SK-N-SH treated with all-trans-retinoic acid at 6 μM for 48 hours (cell line): Measurements from ENCODE around the gene OSBPL5.

Source experiments
- ATAC-seq: fragments of 200-7000 bp; cut with Tn5 transposase; 3 replicates; pipeline ENCODE4 v1.9.1; 2020; ENCODE audit warnings: mild to moderate bottlenecking, moderate library complexity
- ARNTL ChIP-seq: fragments of 450-650 bp; formaldehyde crosslinking; IDR thresholded peaks from 2 replicates; pipeline ENCODE4 v1.5.0; 2020; ENCODE audit warnings: low read depth, mild to moderate bottlenecking, moderate library complexity, borderline replicate concordance
- BACH2 ChIP-seq: fragments of 250-450 bp; sonication (Bioruptor Pico); IDR thresholded peaks from 2 replicates; pipeline ENCODE4 v1.9.0; 2021; ENCODE audit warnings: mild to moderate bottlenecking, borderline replicate concordance
- CSDC2 ChIP-seq: fragments of 250-450 bp; sonication (Bioruptor Pico); IDR thresholded peaks from 2 replicates; pipeline ENCODE4 v1.5.0; 2020; ENCODE audit warnings: mild to moderate bottlenecking, moderate library complexity
- ESRRG ChIP-seq: fragments of 250-450 bp; sonication (Bioruptor Pico); IDR thresholded peaks from 2 replicates; pipeline ENCODE4 v1.6.1; 2021; ENCODE audit warnings: mild to moderate bottlenecking
- GLIS3 ChIP-seq: fragments of 250-450 bp; sonication (Bioruptor Pico); IDR thresholded peaks from 2 replicates; pipeline ENCODE4 v1.5.0; 2020; ENCODE audit warnings: mild to moderate bottlenecking, moderate library complexity
- ISL1 ChIP-seq: fragments of 250-450 bp; sonication (Bioruptor Pico); IDR thresholded peaks from 2 replicates; pipeline ENCODE4 v2.1.2; 2022; ENCODE audit warnings: mild to moderate bottlenecking, moderate library complexity
- PPARA ChIP-seq: fragments of 250-450 bp; sonication (Bioruptor Pico); IDR thresholded peaks from 2 replicates; pipeline ENCODE4 v1.5.0; 2020; ENCODE audit warnings: mild to moderate bottlenecking, borderline replicate concordance
- RARB ChIP-seq: fragments of 250-450 bp; sonication (Bioruptor Pico); IDR thresholded peaks from 2 replicates; pipeline ENCODE4 v1.8.0; 2021; ENCODE audit warnings: mild to moderate bottlenecking, moderate library complexity
- SNAI2 ChIP-seq: fragments of 250-450 bp; sonication (Bioruptor Pico); IDR thresholded peaks from 2 replicates; pipeline ENCODE4 v1.5.0; 2020; ENCODE audit warnings: mild to moderate bottlenecking, moderate library complexity
- TCF4 ChIP-seq: fragments of 250-450 bp; sonication (Bioruptor Pico); IDR thresholded peaks from 2 replicates; pipeline ENCODE4 v1.8.0; 2021; ENCODE audit warnings: mild to moderate bottlenecking, moderate library complexity, borderline replicate concordance
- TOX ChIP-seq: fragments of 250-450 bp; sonication (Bioruptor Pico); IDR thresholded peaks from 2 replicates; pipeline ENCODE4 v1.8.0; 2021; ENCODE audit warnings: mild to moderate bottlenecking, moderate library complexity, borderline replicate concordance
- ZC3H10 ChIP-seq: fragments of 250-450 bp; sonication (Bioruptor Pico); IDR thresholded peaks from 2 replicates; pipeline ENCODE4 v1.5.1; 2021; ENCODE audit warnings: mild to moderate bottlenecking, moderate library complexity
- ZFP3 ChIP-seq: fragments of 250-450 bp; sonication (Bioruptor Pico); IDR thresholded peaks from 2 replicates; pipeline ENCODE4 v1.5.0; 2020; ENCODE audit warnings: mild to moderate bottlenecking, moderate library complexity
- ZFP30 ChIP-seq: fragments of 450-650 bp; formaldehyde crosslinking; IDR thresholded peaks from 2 replicates; pipeline ENCODE4 v1.5.0; 2022; ENCODE audit warnings: mild to moderate bottlenecking, moderate library complexity
- ZNF565 ChIP-seq: fragments of 450-650 bp; formaldehyde crosslinking; conservative IDR thresholded peaks from 2 replicates; pipeline ENCODE4 v1.5.0; 2020; ENCODE audit warnings: low read depth, mild to moderate bottlenecking, moderate library complexity
- ZNF70 ChIP-seq: fragments of 450-650 bp; formaldehyde crosslinking; IDR thresholded peaks from 2 replicates; pipeline ENCODE4 v1.5.0; 2020; ENCODE audit warnings: mild to moderate bottlenecking, moderate library complexity
- ZNF8 ChIP-seq: fragments of 450-650 bp; formaldehyde crosslinking; IDR thresholded peaks from 2 replicates; pipeline ENCODE4 v1.5.0; 2020; ENCODE audit warnings: mild to moderate bottlenecking, moderate library complexity
- TF ChIP-seq, protein P1 (sequence below): fragments of 250-450 bp; sonication (Bioruptor Pico); IDR thresholded peaks from 2 replicates; pipeline ENCODE4 v1.8.0; 2021; ENCODE audit warnings: low read depth, mild to moderate bottlenecking, moderate library complexity, borderline replicate concordance
- TF ChIP-seq, protein P2 (sequence below): fragments of 250-450 bp; sonication (Bioruptor Pico); IDR thresholded peaks from 2 replicates; pipeline ENCODE4 v1.5.1; 2021; ENCODE audit warnings: mild to moderate bottlenecking, moderate library complexity
- TF ChIP-seq, protein P3 (sequence below): fragments of 250-450 bp; sonication (Bioruptor Pico); IDR thresholded peaks from 2 replicates; pipeline ENCODE4 v1.5.1; 2020; ENCODE audit warnings: low read depth, mild to moderate bottlenecking, moderate library complexity
- TF ChIP-seq, protein P4 (sequence below): fragments of 250-450 bp; sonication (Bioruptor Pico); IDR thresholded peaks from 2 replicates; pipeline ENCODE4 v1.8.0; 2020; ENCODE audit warnings: mild to moderate bottlenecking, moderate library complexity, borderline replicate concordance

OSBPL5 gene

DNA sequence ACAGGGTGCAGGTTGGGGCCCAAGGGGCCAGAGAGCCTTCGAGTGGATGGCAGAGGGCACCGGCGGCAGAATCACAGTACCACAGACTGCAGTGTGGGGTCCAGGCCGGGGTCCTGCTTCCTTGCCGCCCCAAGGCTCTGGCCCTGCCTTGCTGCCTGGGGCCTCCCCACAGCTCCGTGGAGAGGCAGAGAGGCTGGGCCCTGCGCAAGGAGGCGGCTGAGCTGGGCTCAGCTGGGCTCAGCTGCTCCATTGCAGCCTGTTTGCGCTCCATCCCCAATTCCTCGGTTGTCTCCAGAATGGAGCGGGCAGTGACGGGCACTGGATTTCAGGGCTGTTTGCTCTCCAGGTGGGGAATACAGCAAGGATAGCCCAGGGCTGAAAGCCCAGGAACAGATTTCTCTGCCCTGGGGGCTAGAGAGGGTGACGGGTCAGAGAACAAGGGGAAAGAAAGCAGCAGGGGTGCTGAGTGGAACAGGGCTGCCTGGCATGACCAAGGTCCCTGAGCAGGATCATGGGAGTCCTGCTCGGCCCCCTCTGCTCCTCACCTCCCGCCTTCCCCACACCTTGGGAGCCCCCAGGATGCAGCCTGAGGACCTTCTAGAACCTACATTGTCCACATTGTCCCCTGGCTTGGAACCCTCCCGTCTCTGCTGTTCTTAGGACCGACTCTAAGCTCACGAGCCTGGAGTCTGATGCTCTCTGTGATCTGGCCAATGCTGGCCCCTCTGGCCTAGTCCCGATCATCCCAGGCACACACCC is 34.6 kb upstream of the OSBPL5 start:
- TF ChIP-seq ZFP30 (CRISPR knock-in tag) (no peak), ZNF8 (CRISPR knock-in tag) (no peak), TOX (CRISPR knock-in tag) (no peak), RARB (CRISPR knock-in tag) (no peak), ZFP3 (no peak), ARNTL (no peak)
- no peak for ATAC-seq

DNA sequence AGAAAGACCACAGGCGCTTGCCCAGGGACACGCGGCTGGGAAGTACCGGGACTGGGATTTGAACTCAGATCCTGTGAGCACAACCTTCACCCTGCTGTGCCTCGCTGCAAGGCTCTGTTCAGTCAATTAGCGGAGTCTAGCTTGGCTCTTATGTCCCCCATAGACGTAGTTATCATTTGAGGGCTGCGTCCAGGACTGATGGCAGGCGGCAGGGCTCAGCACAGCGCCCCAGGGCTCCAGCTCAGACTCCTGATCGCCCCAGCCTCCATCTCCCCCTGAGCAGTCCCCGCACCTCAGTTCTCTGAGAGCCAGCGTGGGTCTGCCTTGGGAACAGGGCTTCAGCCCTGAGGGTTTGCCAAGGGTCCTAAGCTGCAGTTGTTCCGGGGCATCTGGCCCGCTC is 33.7 kb upstream of the OSBPL5 start:
- ATAC-seq: no peak
- TF ChIP-seq SNAI2 (CRISPR knock-in tag): no peak
- TF ChIP-seq ZNF8 (CRISPR knock-in tag): no peak
- TF ChIP-seq ARNTL: no peak

DNA sequence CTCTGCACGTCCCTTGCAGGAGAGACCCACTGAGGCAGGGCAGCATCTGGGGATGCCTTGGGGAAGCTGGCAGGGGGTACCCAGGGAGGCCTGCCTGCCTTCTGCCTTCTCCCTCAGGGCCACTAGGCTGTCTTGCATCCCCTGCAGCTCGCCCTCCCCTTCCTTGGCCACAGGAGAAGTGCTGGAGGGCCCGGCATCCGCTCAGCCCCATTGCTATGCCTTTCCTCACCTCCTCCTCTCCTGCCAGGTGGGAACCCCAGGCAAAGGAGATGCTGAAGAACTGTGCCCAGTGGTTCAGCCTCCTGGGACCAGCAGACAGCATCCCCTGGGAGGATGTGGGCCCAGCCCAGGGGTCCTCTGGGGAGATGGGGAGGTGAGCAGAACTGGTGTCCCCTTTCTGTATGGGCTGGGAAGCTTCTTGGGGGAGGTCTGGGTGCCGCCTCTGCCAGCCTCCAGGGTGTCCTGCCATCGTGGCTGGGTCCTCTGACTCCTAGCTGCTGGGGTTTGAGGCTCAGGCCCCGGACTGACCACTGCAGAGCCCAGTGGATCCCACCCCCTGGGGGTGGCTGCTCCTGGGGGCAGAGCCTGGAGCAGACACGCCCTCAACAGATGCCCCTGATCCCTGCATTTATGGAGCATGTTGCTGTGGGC is 32.9 kb upstream of the OSBPL5 start:
- no peak for ATAC-seq

DNA sequence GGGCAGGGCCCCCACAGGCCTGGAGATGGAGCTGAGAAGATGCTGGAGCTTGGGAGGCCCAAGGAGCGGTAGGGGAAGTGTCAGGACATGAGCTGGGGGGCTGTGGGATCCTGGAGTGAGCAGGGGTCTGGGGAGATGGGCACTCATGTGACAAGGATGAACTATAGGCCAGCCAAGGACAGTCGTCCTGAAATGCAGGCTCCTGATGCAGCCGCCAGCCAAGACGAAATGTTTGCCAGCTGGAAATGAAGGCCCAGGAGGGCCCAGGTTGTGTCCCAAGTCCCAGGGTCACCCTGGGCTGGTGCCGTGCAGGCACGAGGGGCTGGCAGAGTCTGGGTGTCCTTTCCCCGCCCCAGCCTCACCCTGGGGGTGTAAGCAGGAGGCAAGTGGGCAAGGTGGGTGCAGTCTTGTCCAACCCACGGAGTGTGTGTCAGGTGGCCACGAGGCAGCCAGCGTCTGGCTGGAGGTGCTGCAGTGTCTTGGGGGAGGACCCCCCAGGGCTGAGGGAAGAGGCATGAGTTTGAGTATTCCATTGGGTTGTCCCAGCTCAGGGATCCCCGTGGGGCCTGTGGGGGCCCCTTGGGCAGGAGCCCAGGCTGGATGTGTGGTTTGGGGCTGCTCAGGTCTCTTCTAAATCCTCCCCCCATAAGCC is 32.1 kb upstream of the OSBPL5 start:
- TF ChIP-seq, protein P1, sequence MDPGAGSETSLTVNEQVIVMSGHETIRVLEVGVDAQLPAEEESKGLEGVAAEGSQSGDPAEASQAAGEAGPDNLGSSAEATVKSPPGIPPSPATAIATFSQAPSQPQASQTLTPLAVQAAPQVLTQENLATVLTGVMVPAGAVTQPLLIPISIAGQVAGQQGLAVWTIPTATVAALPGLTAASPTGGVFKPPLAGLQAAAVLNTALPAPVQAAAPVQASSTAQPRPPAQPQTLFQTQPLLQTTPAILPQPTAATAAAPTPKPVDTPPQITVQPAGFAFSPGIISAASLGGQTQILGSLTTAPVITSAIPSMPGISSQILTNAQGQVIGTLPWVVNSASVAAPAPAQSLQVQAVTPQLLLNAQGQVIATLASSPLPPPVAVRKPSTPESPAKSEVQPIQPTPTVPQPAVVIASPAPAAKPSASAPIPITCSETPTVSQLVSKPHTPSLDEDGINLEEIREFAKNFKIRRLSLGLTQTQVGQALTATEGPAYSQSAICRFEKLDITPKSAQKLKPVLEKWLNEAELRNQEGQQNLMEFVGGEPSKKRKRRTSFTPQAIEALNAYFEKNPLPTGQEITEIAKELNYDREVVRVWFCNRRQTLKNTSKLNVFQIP (CRISPR knock-in tag): no peak
- no peak for TF ChIP-seq ISL1
- TF ChIP-seq ZC3H10 (CRISPR knock-in tag): no peak
- TF ChIP-seq, protein P2, sequence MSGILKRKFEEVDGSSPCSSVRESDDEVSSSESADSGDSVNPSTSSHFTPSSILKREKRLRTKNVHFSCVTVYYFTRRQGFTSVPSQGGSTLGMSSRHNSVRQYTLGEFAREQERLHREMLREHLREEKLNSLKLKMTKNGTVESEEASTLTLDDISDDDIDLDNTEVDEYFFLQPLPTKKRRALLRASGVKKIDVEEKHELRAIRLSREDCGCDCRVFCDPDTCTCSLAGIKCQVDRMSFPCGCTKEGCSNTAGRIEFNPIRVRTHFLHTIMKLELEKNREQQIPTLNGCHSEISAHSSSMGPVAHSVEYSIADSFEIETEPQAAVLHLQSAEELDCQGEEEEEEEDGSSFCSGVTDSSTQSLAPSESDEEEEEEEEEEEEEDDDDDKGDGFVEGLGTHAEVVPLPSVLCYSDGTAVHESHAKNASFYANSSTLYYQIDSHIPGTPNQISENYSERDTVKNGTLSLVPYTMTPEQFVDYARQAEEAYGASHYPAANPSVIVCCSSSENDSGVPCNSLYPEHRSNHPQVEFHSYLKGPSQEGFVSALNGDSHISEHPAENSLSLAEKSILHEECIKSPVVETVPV (CRISPR knock-in tag): no peak
- no peak for TF ChIP-seq RARB (CRISPR knock-in tag)
- no peak for TF ChIP-seq TCF4
- no peak for TF ChIP-seq ZNF565 (CRISPR knock-in tag)
- TF ChIP-seq ARNTL: no peak
- TF ChIP-seq ZFP3: no peak
- no peak for TF ChIP-seq CSDC2 (CRISPR knock-in tag)
- no peak for TF ChIP-seq ZFP30 (CRISPR knock-in tag)
- TF ChIP-seq ZNF8 (CRISPR knock-in tag): no peak
- no peak for TF ChIP-seq SNAI2 (CRISPR knock-in tag)
- no peak for TF ChIP-seq BACH2 (CRISPR knock-in tag)
- no peak for TF ChIP-seq GLIS3
- TF ChIP-seq, protein P3, sequence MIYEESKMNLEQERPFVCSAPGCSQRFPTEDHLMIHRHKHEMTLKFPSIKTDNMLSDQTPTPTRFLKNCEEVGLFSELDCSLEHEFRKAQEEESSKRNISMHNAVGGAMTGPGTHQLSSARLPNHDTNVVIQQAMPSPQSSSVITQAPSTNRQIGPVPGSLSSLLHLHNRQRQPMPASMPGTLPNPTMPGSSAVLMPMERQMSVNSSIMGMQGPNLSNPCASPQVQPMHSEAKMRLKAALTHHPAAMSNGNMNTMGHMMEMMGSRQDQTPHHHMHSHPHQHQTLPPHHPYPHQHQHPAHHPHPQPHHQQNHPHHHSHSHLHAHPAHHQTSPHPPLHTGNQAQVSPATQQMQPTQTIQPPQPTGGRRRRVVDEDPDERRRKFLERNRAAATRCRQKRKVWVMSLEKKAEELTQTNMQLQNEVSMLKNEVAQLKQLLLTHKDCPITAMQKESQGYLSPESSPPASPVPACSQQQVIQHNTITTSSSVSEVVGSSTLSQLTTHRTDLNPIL: no peak
- no peak for ATAC-seq

More for the DNA sequence above, 32.9 kb upstream of the OSBPL5 start:
- TF ChIP-seq BACH2 (CRISPR knock-in tag) (no peak), ESRRG (no peak), ZFP30 (CRISPR knock-in tag) (no peak), CSDC2 (CRISPR knock-in tag) (no peak), ZNF70 (CRISPR knock-in tag) (no peak), ZFP3 (no peak), RARB (CRISPR knock-in tag) (no peak), ARNTL (no peak), ZNF565 (CRISPR knock-in tag) (no peak), GLIS3 (no peak), ZNF8 (CRISPR knock-in tag) (no peak), TCF4 (no peak), PPARA (no peak)
- TF ChIP-seq, protein P3: no peak
- TF ChIP-seq, protein P4, sequence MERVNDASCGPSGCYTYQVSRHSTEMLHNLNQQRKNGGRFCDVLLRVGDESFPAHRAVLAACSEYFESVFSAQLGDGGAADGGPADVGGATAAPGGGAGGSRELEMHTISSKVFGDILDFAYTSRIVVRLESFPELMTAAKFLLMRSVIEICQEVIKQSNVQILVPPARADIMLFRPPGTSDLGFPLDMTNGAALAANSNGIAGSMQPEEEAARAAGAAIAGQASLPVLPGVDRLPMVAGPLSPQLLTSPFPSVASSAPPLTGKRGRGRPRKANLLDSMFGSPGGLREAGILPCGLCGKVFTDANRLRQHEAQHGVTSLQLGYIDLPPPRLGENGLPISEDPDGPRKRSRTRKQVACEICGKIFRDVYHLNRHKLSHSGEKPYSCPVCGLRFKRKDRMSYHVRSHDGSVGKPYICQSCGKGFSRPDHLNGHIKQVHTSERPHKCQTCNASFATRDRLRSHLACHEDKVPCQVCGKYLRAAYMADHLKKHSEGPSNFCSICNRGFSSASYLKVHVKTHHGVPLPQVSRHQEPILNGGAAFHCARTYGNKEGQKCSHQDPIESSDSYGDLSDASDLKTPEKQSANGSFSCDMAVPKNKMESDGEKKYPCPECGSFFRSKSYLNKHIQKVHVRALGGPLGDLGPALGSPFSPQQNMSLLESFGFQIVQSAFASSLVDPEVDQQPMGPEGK: no peak
- TF ChIP-seq, protein P2 (CRISPR knock-in tag): no peak
- TF ChIP-seq, all 23 proteins: peak for 0
